Measurements from ENCODE around the gene LPCAT2. TPM values are rescaled to one million over a fixed set of nuclear protein-coding genes. Genes with fewer than 3 reads are reported as not detected.

Gene LPCAT2
- total and polyA plus RNA-seq, 2 donors (not counting 3 experiments of a cell fraction or from before 2014, with no cell fraction given) = 64.5 to 72.9 TPM

DNA sequence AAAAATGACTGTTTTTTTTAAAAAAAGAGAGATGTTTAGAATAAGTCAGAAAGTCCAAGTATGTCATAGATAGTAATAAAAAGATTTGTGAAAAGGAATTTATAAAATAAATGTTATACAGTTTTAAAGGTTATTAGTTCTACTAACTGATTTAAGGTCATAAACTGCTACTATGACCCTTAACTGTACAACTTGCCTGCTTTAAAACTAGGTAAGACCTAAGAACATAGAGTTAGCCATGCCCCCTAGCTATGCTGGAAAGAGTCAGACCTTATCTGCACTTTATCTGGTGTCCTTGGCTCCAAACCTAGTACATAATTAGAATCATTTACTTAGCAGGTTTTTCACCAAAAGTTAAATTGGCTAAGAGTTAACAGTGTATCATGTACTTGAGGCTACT lies 123.4 kb downstream of the LPCAT2 start:
- no peak for DNase-seq (ENCODE audit: low read depth, low spot score)
- Histone ChIP-seq H4K20me1 (replicated peaks; ENCODE audit: control insufficient read depth, extremely low read depth, insufficient read depth, low read length) (no peaks in the 10 kb centered on the region), H3K27me3 (ENCODE audit: control insufficient read depth in 2 of 2, insufficient read depth in 2 of 2, low read length in 2 of 2) (peaks cover 12 to 19% of the 10 kb centered on the region in 2 experiments), H3K36me3 (ENCODE audit: control insufficient read depth in 2 of 2, extremely low read depth in 1 of 2, insufficient read depth in 2 of 2, low read length in 2 of 2) (no peaks in the 10 kb centered on the region), H3K4me3 (replicated peaks in 1 of 3; ENCODE audit: insufficient read depth in 1 of 3, low read depth in 1 of 3, low read length in 3 of 3) (no peak overlapping the region), H3K9me1 (replicated peaks; ENCODE audit: control insufficient read depth, extremely low read depth, insufficient read depth, low read length) (no peaks in the 10 kb centered on the region), H3K4me2 (ENCODE audit: insufficient read depth, low read length) (no peak overlapping the region), H3K9me3 (replicated peaks; ENCODE audit: control insufficient read depth, insufficient read depth, low read length) (no peaks in the 10 kb centered on the region), H3K9ac (replicated peaks; ENCODE audit: extremely low read depth, insufficient read depth, low read length) (no peak overlapping the region), H3K4me1 (ENCODE audit: control insufficient read depth, extremely low read depth, insufficient read depth, low read length) (no peaks in the 10 kb centered on the region), H2AFZ (ENCODE audit: low read depth, low read length) (no peak overlapping the region), H3K79me2 (ENCODE audit: control insufficient read depth, insufficient read depth, low read length) (no peaks in the 10 kb centered on the region), H3K27ac (ENCODE audit: insufficient read depth, low read depth, low read length) (no peak overlapping the region)
- no peak for TF ChIP-seq MYC (IDR thresholded peaks at IDR 0.05; ENCODE audit: low read depth, low read length)
- no peak for TF ChIP-seq POLR2A (IDR thresholded peaks at IDR 0.05; ENCODE audit: low read depth, low read length)
- no peak for TF ChIP-seq FOS (IDR thresholded peaks at IDR 0.05; ENCODE audit: borderline replicate concordance, insufficient read depth, low read length)
- no peak for TF ChIP-seq JUN (IDR thresholded peaks at IDR 0.05; ENCODE audit: borderline replicate concordance, insufficient read depth, insufficient read length, low read depth)
- no peak for TF ChIP-seq POLR2AphosphoS5 (IDR thresholded peaks at IDR 0.05; ENCODE audit: insufficient read depth, low read depth, low read length)
- TF ChIP-seq, protein P1, sequence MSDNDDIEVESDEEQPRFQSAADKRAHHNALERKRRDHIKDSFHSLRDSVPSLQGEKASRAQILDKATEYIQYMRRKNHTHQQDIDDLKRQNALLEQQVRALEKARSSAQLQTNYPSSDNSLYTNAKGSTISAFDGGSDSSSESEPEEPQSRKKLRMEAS (IDR thresholded peaks at IDR 0.05; ENCODE audit: insufficient read depth, insufficient read length) = no peak
- no peak for TF ChIP-seq GATA2 (IDR thresholded peaks at IDR 0.05; ENCODE audit: insufficient read depth, insufficient read length, low read depth, low read length)
- no peak for TF ChIP-seq EZH2 (IDR thresholded peaks at IDR 0.05; ENCODE audit: borderline replicate concordance, low read depth, low read length, severe bottlenecking)
- TF ChIP-seq, protein P2, sequence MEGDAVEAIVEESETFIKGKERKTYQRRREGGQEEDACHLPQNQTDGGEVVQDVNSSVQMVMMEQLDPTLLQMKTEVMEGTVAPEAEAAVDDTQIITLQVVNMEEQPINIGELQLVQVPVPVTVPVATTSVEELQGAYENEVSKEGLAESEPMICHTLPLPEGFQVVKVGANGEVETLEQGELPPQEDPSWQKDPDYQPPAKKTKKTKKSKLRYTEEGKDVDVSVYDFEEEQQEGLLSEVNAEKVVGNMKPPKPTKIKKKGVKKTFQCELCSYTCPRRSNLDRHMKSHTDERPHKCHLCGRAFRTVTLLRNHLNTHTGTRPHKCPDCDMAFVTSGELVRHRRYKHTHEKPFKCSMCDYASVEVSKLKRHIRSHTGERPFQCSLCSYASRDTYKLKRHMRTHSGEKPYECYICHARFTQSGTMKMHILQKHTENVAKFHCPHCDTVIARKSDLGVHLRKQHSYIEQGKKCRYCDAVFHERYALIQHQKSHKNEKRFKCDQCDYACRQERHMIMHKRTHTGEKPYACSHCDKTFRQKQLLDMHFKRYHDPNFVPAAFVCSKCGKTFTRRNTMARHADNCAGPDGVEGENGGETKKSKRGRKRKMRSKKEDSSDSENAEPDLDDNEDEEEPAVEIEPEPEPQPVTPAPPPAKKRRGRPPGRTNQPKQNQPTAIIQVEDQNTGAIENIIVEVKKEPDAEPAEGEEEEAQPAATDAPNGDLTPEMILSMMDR (IDR thresholded peaks at IDR 0.05; ENCODE audit: extremely low read depth in 1 of 2, insufficient read depth in 1 of 2, low read depth in 1 of 2, low read length in 2 of 2) = no peak
- intact Hi-C loops (cut with micrococcal nuclease) = no loop called here
- no peak for FAIRE-seq
- dilution Hi-C loops (cut with MboI; ENCODE audit: extremely low pct_ligation_motif_present, low sequenced_read_pairs) = no loop called here
- ChIA-PET CTCF (interaction anchor here (2.5 kb wide), 1 partner anchor 167 kb away, joined by 6 read pairs; no protein-coding TSS in a partner anchor), POLR2A (no interaction called here)
- no TSS peak for BruUV-seq (replicated peaks)
